CD4-positive, alpha-beta T cell treated with Interleukin-15 for 1 hour (primary cell): ENCODE data around the gene WDR88.
"Not testable (repeated sequence)": the region's sequence is repeated elsewhere in the genome, so short reads cannot be mapped to it uniquely, and the experiment has no call there.

Source experiments
- DNase-seq: peaks from one replicate; pipeline ENCODE4 v3.0.0-alpha.2; 2020

WDR88 gene

GRCh38 chr19:33214596-33214995, 82.7 kb downstream of the WDR88 start:
- no peak for DNase-seq

- DNase-seq, result no peak
Measured at GRCh38 chr19:33215438-33216197, 83.7 kb downstream of the WDR88 start.

- no peak for DNase-seq
Measured at GRCh38 chr19:33216198-33216830, 84.4 kb downstream of the WDR88 start.

GRCh38 chr19:33217881-33218280, 86.0 kb downstream of the WDR88 start:
- DNase-seq, result no peak

DNA sequence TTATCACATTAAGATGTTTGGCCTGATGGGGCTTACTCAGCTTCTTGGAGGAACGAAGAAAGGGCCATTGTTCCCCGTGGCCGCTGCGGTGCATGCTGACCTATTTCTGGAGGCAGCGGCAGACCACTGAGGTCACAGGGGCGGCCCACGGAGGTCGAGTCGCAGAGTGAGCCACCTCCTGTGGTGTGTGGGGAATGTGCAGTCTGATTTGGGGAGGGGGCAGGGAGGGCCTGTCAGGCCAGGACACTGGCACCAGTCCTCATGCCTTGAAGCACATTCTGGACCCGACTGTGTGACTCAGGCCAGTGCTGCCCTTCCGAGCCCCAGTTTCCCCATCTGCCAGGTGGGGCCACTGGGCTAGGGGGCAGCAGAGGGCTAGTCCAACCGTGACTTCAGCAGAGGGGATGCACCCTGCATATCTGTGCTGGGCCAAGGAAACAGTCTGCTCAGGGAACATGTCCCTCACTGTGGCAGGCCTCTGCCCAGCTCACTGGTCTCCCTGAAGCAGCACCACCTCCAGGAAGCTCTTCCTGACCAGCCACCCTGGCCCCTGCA, 87.4 kb downstream of the WDR88 start:
- DNase-seq, result no peak

- DNase-seq, result no peak
Measured at GRCh38 chr19:33220115-33220514, 88.2 kb downstream of the WDR88 start.

- no peak for DNase-seq
Measured at GRCh38 chr19:33220735-33221134, 88.8 kb downstream of the WDR88 start.

DNA sequence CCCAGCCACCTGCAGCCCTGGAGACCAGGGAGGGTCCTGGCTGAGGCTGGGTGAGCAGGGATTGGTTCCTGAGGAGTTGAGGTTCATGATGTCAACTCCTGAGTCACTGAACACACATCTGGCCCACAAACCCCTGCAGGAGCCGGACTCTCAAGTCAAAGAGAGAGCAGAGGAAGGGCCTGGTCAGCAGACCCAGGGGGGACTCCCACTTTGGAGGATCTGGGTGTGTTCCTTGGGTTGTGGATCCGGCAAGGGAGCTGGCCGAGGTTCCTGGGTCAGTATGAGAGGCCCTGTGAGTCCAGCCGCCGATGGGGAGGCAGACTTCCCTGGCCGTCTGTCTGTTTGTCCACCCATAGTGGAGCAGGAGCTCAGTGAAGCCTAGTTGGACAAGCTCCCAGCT, 89.7 kb downstream of the WDR88 start:
- DNase-seq, result no peak

GRCh38 chr19:33222255-33222654, 90.3 kb downstream of the WDR88 start:
- DNase-seq, result not testable (repeated sequence)

- DNase-seq, result no peak
Measured at GRCh38 chr19:33224694-33225457, 93.0 kb downstream of the WDR88 start.
